MV-4-11 (cell line): ENCODE data around the gene HIVEP1.

Source experiments
- DNase-seq: peaks from one replicate; lab custom pipeline; 2025; lab: John Stamatoyannopoulos, UW

Gene HIVEP1

GRCh38 chr6:12049165-12049564, 37.1 kb downstream of the HIVEP1 start:
- no peak for DNase-seq

GRCh38 chr6:12051861-12052368, 39.8 kb downstream of the HIVEP1 start:
- peak; percentile 94 for DNase-seq

- peak; percentile 37 for DNase-seq
Measured at GRCh38 chr6:12058172-12058961, 46.3 kb downstream of the HIVEP1 start.

GRCh38 chr6:12060780-12061609, 48.9 kb downstream of the HIVEP1 start:
- peak; percentile 94 for DNase-seq

GRCh38 chr6:12062605-12063004, 50.5 kb downstream of the HIVEP1 start:
- no peak for DNase-seq

GRCh38 chr6:12064131-12064530, 52.0 kb downstream of the HIVEP1 start:
- no peak for DNase-seq

GRCh38 chr6:12064538-12065071, 52.5 kb downstream of the HIVEP1 start:
- no peak for DNase-seq

- no peak for DNase-seq
Measured at GRCh38 chr6:12065321-12066140, 53.4 kb downstream of the HIVEP1 start.

GRCh38 chr6:12066297-12066696, 54.2 kb downstream of the HIVEP1 start:
- DNase-seq = no peak

- peak; percentile 28 for DNase-seq
Measured at GRCh38 chr6:12068899-12069557, 56.9 kb downstream of the HIVEP1 start.

- DNase-seq = no peak
Measured at GRCh38 chr6:12069891-12070529, 57.9 kb downstream of the HIVEP1 start.

- no peak for DNase-seq
Measured at GRCh38 chr6:12071064-12071615, 59.0 kb downstream of the HIVEP1 start.

GRCh38 chr6:12075067-12075563, 63.0 kb downstream of the HIVEP1 start:
- DNase-seq = peak; percentile 14

- DNase-seq = peak; percentile 13
Measured at GRCh38 chr6:12077021-12077710, 65.1 kb downstream of the HIVEP1 start.

GRCh38 chr6:12078014-12078413, 65.9 kb downstream of the HIVEP1 start:
- no peak for DNase-seq

- DNase-seq = peak; percentile 38
Measured at GRCh38 chr6:12081771-12082170, 69.7 kb downstream of the HIVEP1 start.

- DNase-seq = no peak
Measured at GRCh38 chr6:12082368-12082767, 70.3 kb downstream of the HIVEP1 start.

- DNase-seq = no peak
Measured at GRCh38 chr6:12083302-12083701, 71.2 kb downstream of the HIVEP1 start.

- DNase-seq = no peak
Measured at GRCh38 chr6:12083763-12084162, 71.7 kb downstream of the HIVEP1 start.

- DNase-seq = no peak
Measured at GRCh38 chr6:12084681-12085080, 72.6 kb downstream of the HIVEP1 start.
